Activated CD8-positive, alpha-beta T cell treated with anti-CD3 and anti-CD28 coated beads, Interleukin-2, amount 10 ng/mL, durations not matched to agents 7 days and 5 days (primary cell): ENCODE data around the gene MYOM1. TPM values are rescaled to one million over a fixed set of nuclear protein-coding genes. Genes with fewer than 3 reads are reported as not detected.
"Not testable (repeated sequence)": the region's sequence is repeated elsewhere in the genome, so short reads cannot be mapped to it uniquely, and the experiment has no call there.

Experiments used
- ATAC-seq: fragments of 150-1000 bp; cut with Tn5 transposase; one replicate; pipeline ENCODE4 v1.10.0; 2021; ENCODE audit warnings: moderate library complexity
- CTCF ChIA-PET: fragments of 350-600 bp; sonication (Branson Sonifier 250); formaldehyde crosslinking; loops from one replicate; lab custom pipeline; 2021; ENCODE audit warnings: antibody characterized with exemption; lab: Charles Lee
- POLR2A ChIA-PET: fragments of 350-600 bp; sonication (Branson Sonifier 250); formaldehyde crosslinking; loops from one replicate; lab custom pipeline; 2021; ENCODE audit warnings: antibody characterized with exemption; lab: Charles Lee
- DNase-seq: peaks from one replicate; pipeline ENCODE4 v3.0.0-alpha.2; 2020
- H3K27ac Mint-ChIP-seq: one replicate; pipeline ENCODE4 v1.8.0; 2021; ENCODE audit warnings: mild to moderate bottlenecking, mixed read lengths
- H3K27me3 Mint-ChIP-seq: one replicate; pipeline ENCODE4 v1.8.0; 2021; ENCODE audit warnings: low read depth, mixed read lengths
- H3K36me3 Mint-ChIP-seq: one replicate; pipeline ENCODE4 v1.8.0; 2021; ENCODE audit warnings: low read depth, mixed read lengths
- H3K4me1 Mint-ChIP-seq: one replicate; pipeline ENCODE4 v1.8.0; 2021; ENCODE audit warnings: low read depth, mixed read lengths
- H3K4me3 Mint-ChIP-seq: one replicate; pipeline ENCODE4 v1.8.0; 2021; ENCODE audit warnings: mild to moderate bottlenecking, mixed read lengths
- H3K9me3 Mint-ChIP-seq: one replicate; pipeline ENCODE4 v1.8.0; 2022; ENCODE audit warnings: mixed read lengths; ENCODE audit not compliant: insufficient read depth
- total RNA-seq, 2 experiments: library from RNA; stranded (reverse); gene quantifications; one replicate each; pipeline ENCODE4 v1.2.3, GENCODE V29; 2021

MYOM1 gene
- total RNA-seq, 2 experiments from 2014 or later = 1.3 to 1.5 TPM

GRCh38 chr18:3040173-3040572 lies 179.6 kb downstream of the MYOM1 start:
- H3K36me3 Mint-ChIP-seq = no peaks in the 10 kb centered on the region
- H3K27ac Mint-ChIP-seq = no peak overlapping the region
- H3K9me3 Mint-ChIP-seq = no peaks in the 10 kb centered on the region
- ChIA-PET POLR2A (no interaction called here), CTCF (interaction anchor here (0.8 to 2.0 kb wide), 3 partner anchors 22 to 53 kb away, joined by 3 to 12 read pairs (median 3); no protein-coding TSS in a partner anchor)
- DNase-seq (no peak), ATAC-seq (no peak)
- H3K4me3 Mint-ChIP-seq = no peak overlapping the region
- H3K27me3 Mint-ChIP-seq = no peaks in the 10 kb centered on the region
- peaks cover 14% of the 10 kb centered on the region for H3K4me1 Mint-ChIP-seq

GRCh38 chr18:3037423-3037915 lies 182.3 kb downstream of the MYOM1 start:
- ATAC-seq (peak; percentile 91), DNase-seq (peak; percentile 48)
- CTCF ChIA-PET = interaction anchor here (0.6 to 3.1 kb wide), 4 partner anchors 25 to 91 kb away, joined by 3 to 36 read pairs (median 4); no protein-coding TSS in a partner anchor
- Mint-ChIP-seq H3K4me3 (no peak overlapping the region), H3K4me1 (peaks cover 14% of the 10 kb centered on the region), H3K27ac (peak overlapping the region; percentile 36), H3K27me3 (no peaks in the 10 kb centered on the region), H3K9me3 (no peaks in the 10 kb centered on the region), H3K36me3 (no peaks in the 10 kb centered on the region)
- POLR2A ChIA-PET = interaction anchor here (0.7 kb wide), 1 partner anchor 8 kb away, joined by 3 read pairs; no protein-coding TSS in a partner anchor

- Mint-ChIP-seq H3K27me3 (no peaks in the 10 kb centered on the region), H3K9me3 (no peaks in the 10 kb centered on the region), H3K36me3 (no peaks in the 10 kb centered on the region), H3K4me1 (peaks cover 14% of the 10 kb centered on the region), H3K27ac (no peak overlapping the region), H3K4me3 (no peak overlapping the region)
- DNase-seq (no peak), ATAC-seq (no peak)
- POLR2A ChIA-PET = no interaction called here
- CTCF ChIA-PET = interaction anchor here (1.0 to 3.1 kb wide), 3 partner anchors 9 to 41 kb away, joined by 3 to 36 read pairs (median 3); no protein-coding TSS in a partner anchor
These were observed 183.7 kb downstream of the MYOM1 start for GRCh38 chr18:3036108-3036507.

GRCh38 chr18:3035635-3036034 lies 184.1 kb downstream of the MYOM1 start:
- CTCF ChIA-PET = interaction anchor here (1.0 to 3.1 kb wide), 2 partner anchors 27 to 41 kb away, joined by 3 to 36 read pairs; no protein-coding TSS in a partner anchor

GRCh38 chr18:3032721-3033120 lies 187.0 kb downstream of the MYOM1 start:
- no peak overlapping the region for H3K4me3 Mint-ChIP-seq
- peaks cover 13% of the 10 kb centered on the region for H3K4me1 Mint-ChIP-seq
- H3K27me3 Mint-ChIP-seq = no peaks in the 10 kb centered on the region
- no peaks in the 10 kb centered on the region for H3K9me3 Mint-ChIP-seq
- H3K27ac Mint-ChIP-seq = no peak overlapping the region
- H3K36me3 Mint-ChIP-seq = no peaks in the 10 kb centered on the region
- POLR2A ChIA-PET = no interaction called here
- CTCF ChIA-PET = interaction anchor here (1.5 kb wide), 1 partner anchor 39 kb away, joined by 3 read pairs; no protein-coding TSS in a partner anchor
- DNase-seq (no peak), ATAC-seq (no peak)

More at GRCh38 chr18:3035635-3036034, 184.1 kb downstream of the MYOM1 start:
- Mint-ChIP-seq H3K4me1 (peaks cover 14% of the 10 kb centered on the region), H3K4me3 (no peak overlapping the region), H3K36me3 (no peaks in the 10 kb centered on the region), H3K27ac (no peak overlapping the region), H3K9me3 (no peaks in the 10 kb centered on the region), H3K27me3 (no peaks in the 10 kb centered on the region)
- DNase-seq = no peak
- ATAC-seq = no peak
- POLR2A ChIA-PET = no interaction called here

GRCh38 chr18:3029215-3029952 lies 190.4 kb downstream of the MYOM1 start:
- ChIA-PET CTCF (no interaction called here), POLR2A (interaction anchor here (0.9 kb wide), 1 partner anchor 8 kb away, joined by 3 read pairs; no protein-coding TSS in a partner anchor)
- no peak overlapping the region for H3K27ac Mint-ChIP-seq
- no peaks in the 10 kb centered on the region for H3K27me3 Mint-ChIP-seq
- H3K4me1 Mint-ChIP-seq = no peaks in the 10 kb centered on the region
- H3K4me3 Mint-ChIP-seq = no peak overlapping the region
- H3K36me3 Mint-ChIP-seq = no peaks in the 10 kb centered on the region
- DNase-seq = no peak
- ATAC-seq = no peak
- H3K9me3 Mint-ChIP-seq = no peaks in the 10 kb centered on the region

GRCh38 chr18:3028115-3028514 lies 191.7 kb downstream of the MYOM1 start:
- H3K4me3 Mint-ChIP-seq, H3K4me1 Mint-ChIP-seq, H3K9me3 Mint-ChIP-seq, H3K36me3 Mint-ChIP-seq, DNase-seq, H3K27me3 Mint-ChIP-seq, CTCF ChIA-PET, ATAC-seq: not testable (repeated sequence)
- H3K27ac Mint-ChIP-seq = peak overlapping the region; percentile 37
- POLR2A ChIA-PET = interaction anchor here (1.0 kb wide), 1 partner anchor 32 kb away, joined by 3 read pairs; no protein-coding TSS in a partner anchor

- ChIA-PET CTCF (no interaction called here), POLR2A (interaction anchor here (1.0 kb wide), 1 partner anchor 33 kb away, joined by 3 read pairs; no protein-coding TSS in a partner anchor)
- no peaks in the 10 kb centered on the region for H3K4me1 Mint-ChIP-seq
- ATAC-seq (no peak), DNase-seq (no peak)
- H3K9me3 Mint-ChIP-seq = no peaks in the 10 kb centered on the region
- no peaks in the 10 kb centered on the region for H3K36me3 Mint-ChIP-seq
- H3K4me3 Mint-ChIP-seq = no peak overlapping the region
- no peak overlapping the region for H3K27ac Mint-ChIP-seq
- no peaks in the 10 kb centered on the region for H3K27me3 Mint-ChIP-seq
These were observed 192.3 kb downstream of the MYOM1 start for GRCh38 chr18:3027370-3027891.

GRCh38 chr18:3025544-3025943 lies 194.2 kb downstream of the MYOM1 start:
- no peak for ATAC-seq
- H3K27me3 Mint-ChIP-seq = no peaks in the 10 kb centered on the region
- no peaks in the 10 kb centered on the region for H3K4me1 Mint-ChIP-seq
- no peak overlapping the region for H3K4me3 Mint-ChIP-seq
- no peaks in the 10 kb centered on the region for H3K36me3 Mint-ChIP-seq
- no peaks in the 10 kb centered on the region for H3K9me3 Mint-ChIP-seq
- no peak overlapping the region for H3K27ac Mint-ChIP-seq
- ChIA-PET POLR2A (no interaction called here), CTCF (interaction anchor here (1.5 kb wide), 1 partner anchor 38 kb away, joined by 4 read pairs; no protein-coding TSS in a partner anchor)
- no peak for DNase-seq

GRCh38 chr18:3023603-3024002 lies 196.2 kb downstream of the MYOM1 start:
- CTCF ChIA-PET = interaction anchor here (0.7 to 1.0 kb wide), 2 partner anchors 39 to 40 kb away, joined by 3 read pairs; no protein-coding TSS in a partner anchor
- H3K27me3 Mint-ChIP-seq = not testable (repeated sequence)

More at GRCh38 chr18:3023603-3024002, 196.2 kb downstream of the MYOM1 start:
- POLR2A ChIA-PET, H3K36me3 Mint-ChIP-seq, H3K4me1 Mint-ChIP-seq, ATAC-seq, DNase-seq, H3K4me3 Mint-ChIP-seq, H3K9me3 Mint-ChIP-seq, H3K27ac Mint-ChIP-seq: not testable (repeated sequence)
